MM.1S (cell line): ENCODE measurements around the gene JAK3.

Experiments used
- DNase-seq: peaks from one replicate; pipeline ENCODE4 v3.0.0-alpha.2; 2015
- H2AFZ ChIP-seq: fragments of 300-600 bp; sonication (generic); 2 replicates; pipeline ENCODE4 v1.6.0; 2016; ENCODE audit warnings: antibody characterized with exemption, low read length
- H3F3A ChIP-seq: fragments of 300-600 bp; sonication (generic); 2 replicates; pipeline ENCODE4 v1.6.1; 2016; ENCODE audit warnings: mild to moderate bottlenecking, antibody characterized with exemption, low read length, moderate library complexity, mixed read lengths; ENCODE audit not compliant: insufficient read depth
- H3K27ac ChIP-seq: fragments of 300-600 bp; sonication (generic); 2 replicates; pipeline ENCODE4 v1.5.1; 2016; ENCODE audit warnings: mild to moderate bottlenecking, low read length
- H3K27me3 ChIP-seq: fragments of 300-600 bp; sonication (generic); replicated peaks from 2 replicates; pipeline ENCODE4 v1.6.0; 2016; ENCODE audit warnings: low read length; ENCODE audit not compliant: insufficient read depth
- H3K36me3 ChIP-seq: fragments of 300-600 bp; sonication (generic); replicated peaks from 2 replicates; pipeline ENCODE4 v1.6.1; 2016; ENCODE audit warnings: mild to moderate bottlenecking, low read length, mixed read lengths; ENCODE audit not compliant: insufficient read depth
- H3K4me1 ChIP-seq: fragments of 300-600 bp; sonication (generic); 2 replicates; pipeline ENCODE4 v1.6.1; 2016; ENCODE audit warnings: low read length, mixed read lengths
- H3K4me2 ChIP-seq: fragments of 300-600 bp; sonication (generic); 2 replicates; pipeline ENCODE4 v1.6.0; 2016; ENCODE audit warnings: low read depth, low read length
- H3K4me3 ChIP-seq: fragments of 300-600 bp; sonication (generic); 2 replicates; pipeline ENCODE4 v1.5.1; 2016; ENCODE audit warnings: low read length, mixed read lengths
- H3K79me2 ChIP-seq: fragments of 300-600 bp; sonication (generic); 2 replicates; pipeline ENCODE4 v1.6.1; 2016; ENCODE audit warnings: mixed run types, low read length, mixed read lengths
- H3K9ac ChIP-seq: fragments of 300-600 bp; sonication (generic); 2 replicates; pipeline ENCODE4 v1.6.1; 2016; ENCODE audit warnings: low read length, mixed read lengths
- H3K9me2 ChIP-seq: fragments of 300-600 bp; sonication (generic); replicated peaks from 2 replicates; pipeline ENCODE4 v1.6.1; 2016; ENCODE audit warnings: mild to moderate bottlenecking, low read length, mixed read lengths; ENCODE audit not compliant: insufficient read depth
- H3K9me3 ChIP-seq: fragments of 300-600 bp; sonication (generic); replicated peaks from 2 replicates; pipeline ENCODE4 v1.6.1; 2016; ENCODE audit warnings: mild to moderate bottlenecking, low read length, mixed read lengths; ENCODE audit not compliant: insufficient read depth
- H4K20me1 ChIP-seq: fragments of 300-600 bp; sonication (generic); 2 replicates; pipeline ENCODE4 v1.6.1; 2016; ENCODE audit warnings: mild to moderate bottlenecking, low read length, moderate library complexity, mixed read lengths; ENCODE audit not compliant: insufficient read depth
- EZH2 ChIP-seq: fragments of 300-600 bp; sonication (generic); optimal IDR thresholded peaks from 2 replicates; pipeline ENCODE3; 2017; ENCODE audit warnings: low read depth, mild to moderate bottlenecking, antibody characterized with exemption, low read length, mixed read lengths
- EZH2phosphoT487 ChIP-seq: fragments of 300-600 bp; sonication (generic); IDR thresholded peaks from 2 replicates; pipeline ENCODE4 v1.6.1; 2018; ENCODE audit warnings: antibody characterized with exemption, low read length
- TF ChIP-seq, protein P1 (sequence below): fragments of 300-600 bp; sonication (generic); IDR thresholded peaks from 2 replicates; pipeline ENCODE4 v1.5.1; 2016; ENCODE audit warnings: antibody characterized with exemption, low read length, mixed read lengths

Gene JAK3

DNA sequence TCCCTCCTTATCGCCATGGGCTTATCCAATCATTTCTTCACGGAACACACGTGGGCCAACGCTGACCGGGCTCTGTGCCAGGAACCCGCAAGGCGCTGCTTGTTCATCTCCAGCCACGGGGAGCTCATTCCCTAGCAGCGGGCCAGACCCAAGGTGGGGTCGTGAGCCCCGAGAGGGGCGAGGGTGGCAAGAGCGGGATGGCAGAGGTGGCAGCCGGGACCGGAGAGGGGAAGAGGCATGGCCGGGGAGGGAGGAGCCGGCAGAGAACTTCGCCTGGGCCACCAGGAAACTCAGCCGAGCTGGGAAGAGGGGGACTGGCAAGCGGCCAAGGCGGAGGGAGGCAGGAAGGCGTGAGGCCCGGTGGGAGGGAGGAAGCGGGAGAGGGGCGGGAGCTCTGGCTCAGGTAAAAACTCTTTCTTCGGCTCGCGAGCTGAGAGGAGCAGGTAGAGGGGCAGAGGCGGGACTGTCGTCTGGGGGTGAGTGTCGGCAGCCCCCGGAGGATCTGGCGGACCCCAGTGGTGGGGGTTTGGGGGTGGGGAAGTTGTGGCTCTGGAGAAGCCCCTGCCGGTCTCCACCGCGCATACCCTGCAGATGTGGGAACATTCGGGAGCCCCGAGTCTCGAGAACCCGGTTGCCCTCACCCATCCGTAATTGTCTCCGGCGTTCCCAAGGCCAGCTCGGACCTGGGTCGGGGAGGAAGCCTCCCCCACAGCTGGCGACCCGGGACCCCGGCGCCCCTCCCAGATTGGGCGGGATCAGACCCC lies 52.9 kb downstream of the JAK3 start, which contains the start of gene B3GNT3:
Gene B3GNT3, plus strand, starts transcription at position 408 of the 764 bp plus-strand sequence. CDS start 12,670 bp downstream, outside the sequence.
- Histone ChIP-seq H4K20me1 (no peaks in the 10 kb centered on the region), H3K27ac (no peak within 1 kb of the TSS), H3K36me3 (no peaks in the 10 kb centered on the region), H3K4me2 (no peak within 1 kb of the TSS), H2AFZ (no peak within 1 kb of the TSS), H3K9ac (no peak within 1 kb of the TSS), H3K79me2 (no peaks in the 10 kb centered on the region), H3K9me3 (no peaks in the 10 kb centered on the region), H3K9me2 (no peaks in the 10 kb centered on the region), H3K4me3 (no peak within 1 kb of the TSS), H3K27me3 (peaks cover 72% of the 10 kb centered on the region), H3K4me1 (0 out of 2 replicates have a peak, but pooled peaks cover 3% of the 10 kb centered on the region), H3F3A (no peaks in the 10 kb centered on the region)
- TF ChIP-seq, protein P1, sequence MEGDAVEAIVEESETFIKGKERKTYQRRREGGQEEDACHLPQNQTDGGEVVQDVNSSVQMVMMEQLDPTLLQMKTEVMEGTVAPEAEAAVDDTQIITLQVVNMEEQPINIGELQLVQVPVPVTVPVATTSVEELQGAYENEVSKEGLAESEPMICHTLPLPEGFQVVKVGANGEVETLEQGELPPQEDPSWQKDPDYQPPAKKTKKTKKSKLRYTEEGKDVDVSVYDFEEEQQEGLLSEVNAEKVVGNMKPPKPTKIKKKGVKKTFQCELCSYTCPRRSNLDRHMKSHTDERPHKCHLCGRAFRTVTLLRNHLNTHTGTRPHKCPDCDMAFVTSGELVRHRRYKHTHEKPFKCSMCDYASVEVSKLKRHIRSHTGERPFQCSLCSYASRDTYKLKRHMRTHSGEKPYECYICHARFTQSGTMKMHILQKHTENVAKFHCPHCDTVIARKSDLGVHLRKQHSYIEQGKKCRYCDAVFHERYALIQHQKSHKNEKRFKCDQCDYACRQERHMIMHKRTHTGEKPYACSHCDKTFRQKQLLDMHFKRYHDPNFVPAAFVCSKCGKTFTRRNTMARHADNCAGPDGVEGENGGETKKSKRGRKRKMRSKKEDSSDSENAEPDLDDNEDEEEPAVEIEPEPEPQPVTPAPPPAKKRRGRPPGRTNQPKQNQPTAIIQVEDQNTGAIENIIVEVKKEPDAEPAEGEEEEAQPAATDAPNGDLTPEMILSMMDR = no peak
- TF ChIP-seq EZH2 (no peak), EZH2phosphoT487 (no peak)
- DNase-seq = no peak

DNA sequence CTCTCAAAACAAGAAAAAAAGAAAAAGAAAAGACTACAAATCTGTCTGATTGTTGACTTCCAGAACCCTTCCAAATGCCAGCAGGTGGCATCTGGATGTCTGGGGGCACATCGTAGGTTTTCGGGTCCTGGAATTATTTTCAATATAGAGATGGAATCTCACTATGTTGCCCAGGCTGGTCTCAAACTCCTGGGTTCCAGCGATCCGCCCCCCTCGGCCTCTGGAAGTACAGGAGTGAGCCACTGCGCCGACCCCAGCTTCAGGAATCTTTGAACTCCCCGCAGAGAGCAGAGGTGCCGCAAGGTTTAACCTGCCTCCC lies 53.4 kb downstream of the JAK3 start:
- Histone ChIP-seq H3K36me3 (no peaks in the 10 kb centered on the region), H3F3A (no peaks in the 10 kb centered on the region), H3K9me2 (no peaks in the 10 kb centered on the region), H3K9me3 (no peaks in the 10 kb centered on the region), H3K4me1 (0 out of 2 replicates have a peak, but pooled peaks cover 3% of the 10 kb centered on the region), H3K27ac (no peak overlapping the region), H3K27me3 (peaks cover 67% of the 10 kb centered on the region), H2AFZ (no peak overlapping the region), H3K4me3 (no peak overlapping the region), H3K9ac (no peak overlapping the region), H3K79me2 (no peaks in the 10 kb centered on the region), H3K4me2 (no peak overlapping the region), H4K20me1 (no peaks in the 10 kb centered on the region)
- TF ChIP-seq EZH2phosphoT487 (no peak), EZH2 (no peak)
- TF ChIP-seq, protein P1 = no peak
- DNase-seq = no peak

DNA sequence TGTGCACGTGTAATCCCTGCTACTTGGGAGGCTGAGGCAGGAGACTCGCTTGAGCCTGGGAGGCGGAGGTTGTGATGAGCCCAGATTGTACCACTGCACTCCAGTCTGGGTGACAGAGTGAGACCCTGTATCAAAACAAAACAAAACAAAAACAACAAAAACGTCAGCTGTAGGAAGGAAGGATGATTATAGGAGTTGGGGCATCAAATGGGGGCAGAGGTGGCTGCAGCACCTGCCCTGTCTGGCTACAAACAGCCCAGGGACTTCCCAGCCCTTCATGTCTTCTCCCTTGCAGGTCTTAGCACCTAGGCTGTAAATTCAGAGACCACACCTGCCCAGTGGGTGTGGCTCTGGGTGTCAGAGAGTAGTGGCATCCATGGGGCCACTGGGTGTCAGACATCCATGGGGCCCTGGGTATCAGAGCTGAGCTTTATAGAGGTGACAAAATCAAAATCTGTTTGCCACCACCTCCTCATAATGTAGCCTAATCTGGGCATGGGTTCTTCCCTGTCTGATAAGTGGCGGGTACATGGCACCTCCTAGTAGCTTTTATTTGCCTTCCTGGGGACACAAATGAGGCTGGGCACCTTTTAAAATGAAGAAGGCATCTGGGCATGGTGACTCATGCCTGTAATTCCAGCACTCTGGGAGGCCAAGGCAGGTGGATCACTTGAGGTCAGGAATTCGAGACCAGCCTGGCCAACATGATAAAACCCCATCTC lies 57.6 kb downstream of the JAK3 start:
- Histone ChIP-seq H3K9me2 (no peaks in the 10 kb centered on the region), H3F3A (no peaks in the 10 kb centered on the region), H3K36me3 (no peaks in the 10 kb centered on the region), H3K27ac (no peak overlapping the region), H3K4me3 (no peak overlapping the region), H3K27me3 (peaks cover 35% of the 10 kb centered on the region), H3K9me3 (no peaks in the 10 kb centered on the region), H4K20me1 (no peaks in the 10 kb centered on the region), H3K9ac (no peak overlapping the region), H2AFZ (no peak overlapping the region), H3K4me1 (no peaks in the 10 kb centered on the region), H3K4me2 (no peak overlapping the region), H3K79me2 (no peaks in the 10 kb centered on the region)
- DNase-seq = no peak
- TF ChIP-seq EZH2 (no peak), EZH2phosphoT487 (no peak)
- TF ChIP-seq, protein P1 = no peak
